ENCODE measurements around the gene CLIC4. TPM values are rescaled to one million over a fixed set of nuclear protein-coding genes. Genes with fewer than 3 reads are reported as not detected.

CLIC4 gene
- total and polyA plus RNA-seq, 2 of the 8 experiments (the other 6 are each of a cell fraction or from before 2014, with no cell fraction given) = 77.5 to 293 TPM

- TF ChIP-seq, protein P1, sequence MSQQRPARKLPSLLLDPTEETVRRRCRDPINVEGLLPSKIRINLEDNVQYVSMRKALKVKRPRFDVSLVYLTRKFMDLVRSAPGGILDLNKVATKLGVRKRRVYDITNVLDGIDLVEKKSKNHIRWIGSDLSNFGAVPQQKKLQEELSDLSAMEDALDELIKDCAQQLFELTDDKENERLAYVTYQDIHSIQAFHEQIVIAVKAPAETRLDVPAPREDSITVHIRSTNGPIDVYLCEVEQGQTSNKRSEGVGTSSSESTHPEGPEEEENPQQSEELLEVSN (IDR thresholded peaks at IDR 0.05) = no peak
These were observed 18.5 kb upstream of the CLIC4 start (continued) for GRCh38 chr1:24726741-24727140.
